GM12878 (cell line): Measurements from ENCODE around the gene PKD1. TPM values are rescaled to one million over a fixed set of nuclear protein-coding genes. Genes with fewer than 3 reads are reported as not detected.
A peak's percentile ranks its signal among the peaks of the same experiment; 100 is the strongest.

Experiments
- ATAC-seq: fragments of 200-7000 bp; cut with Tn5 transposase; 3 replicates; pipeline ENCODE4 v1.9.1; 2020; ENCODE audit warnings: mild to moderate bottlenecking, moderate library complexity
- BruUV-seq: library from RNA; stranded (reverse); fragments of 400-500 nt; replicated peaks from 2 replicates; lab custom pipeline; 2021; lab: Mats Ljungman, UMichigan
- CTCF ChIA-PET: fragments of 300-600 bp; sonication (Branson Sonifier 250); formaldehyde crosslinking; extraction: SDS; loops from one replicate; lab custom pipeline; 2021; ENCODE audit warnings: inconsistent platforms; lab: Yijun Ruan, JAX
- POLR2A ChIA-PET: fragments of 350-600 bp; formaldehyde crosslinking; extraction: SDS; loops from one replicate; lab custom pipeline; 2021; ENCODE audit warnings: inconsistent platforms; lab: Charles Lee
- RAD21 ChIA-PET: fragments of 300-600 bp; sonication (Branson Sonifier 250); formaldehyde crosslinking; loops from one replicate; lab custom pipeline; 2023; ENCODE audit warnings: antibody characterized with exemption; ENCODE audit not compliant: unreplicated experiment; lab: Charles Lee
- SMC1A ChIA-PET: fragments of 300-600 bp; sonication (Branson Sonifier 250); formaldehyde crosslinking; loops from one replicate; lab custom pipeline; 2023; ENCODE audit not compliant: unreplicated experiment, uncharacterized antibody; lab: Charles Lee
- DNase-seq: peaks from one replicate; pipeline ENCODE4 v3.0.0-alpha.2; 2011; ENCODE audit warnings: low read depth, low spot score
- FAIRE-seq: peaks from 3 replicates; lab custom pipeline; 2011; peaks lifted over from hg19 to GRCh38; lab: Jason Lieb, UNC
- H2AFZ ChIP-seq: 2 replicates; pipeline ENCODE4 v1.6.0; 2011; ENCODE audit warnings: low read depth, low read length, control low read depth; ENCODE audit not compliant: control insufficient read depth
- H3K27ac ChIP-seq: 2 replicates; pipeline ENCODE4 v1.5.1; 2011; ENCODE audit warnings: control low read depth; ENCODE audit not compliant: control insufficient read depth, insufficient read depth
- H3K27me3 ChIP-seq, 2 experiments: replicated peaks in 1 of 2; 2 replicates each; pipeline versions ENCODE4 v1.6.0 to v1.6.1; 2011; ENCODE audit warnings: low read length in 1 of 2; ENCODE audit not compliant: control insufficient read depth in 2 of 2, insufficient read depth in 2 of 2
- H3K36me3 ChIP-seq, 2 experiments: 2 replicates each; pipeline ENCODE4 v1.5.1; 2011; ENCODE audit warnings: low read length in 1 of 2; ENCODE audit not compliant: control insufficient read depth in 2 of 2, insufficient read depth in 2 of 2
- H3K4me1 ChIP-seq: 2 replicates; pipeline ENCODE4 v1.6.1; 2011; ENCODE audit warnings: mild to moderate bottlenecking, low read length, moderate library complexity, mixed read lengths; ENCODE audit not compliant: control insufficient read depth, insufficient read depth
- H3K4me2 ChIP-seq: 2 replicates; pipeline ENCODE4 v1.6.0; 2011; ENCODE audit warnings: control low read depth; ENCODE audit not compliant: control insufficient read depth, insufficient read depth
- H3K4me3 ChIP-seq: fragments of 200-600 bp; sonication (generic); 2 replicates; pipeline ENCODE4 v1.5.1; 2016
- H3K79me2 ChIP-seq: 2 replicates; pipeline ENCODE4 v1.6.0; 2011; ENCODE audit warnings: low read length; ENCODE audit not compliant: control insufficient read depth, insufficient read depth
- H3K9ac ChIP-seq: 2 replicates; pipeline ENCODE4 v1.8.0; 2011; ENCODE audit warnings: low read length, control low read depth, mixed read lengths; ENCODE audit not compliant: control insufficient read depth, insufficient read depth
- H3K9me3 ChIP-seq: replicated peaks from 3 replicates; pipeline ENCODE4 v1.5.1; 2011; ENCODE audit warnings: mild to moderate bottlenecking, low read length; ENCODE audit not compliant: control insufficient read depth, insufficient read depth
- H4K20me1 ChIP-seq: 2 replicates; pipeline ENCODE4 v1.6.0; 2011; ENCODE audit not compliant: control insufficient read depth, insufficient read depth
- BACH1 ChIP-seq: fragments of 450-650 bp; IDR thresholded peaks from 2 replicates; pipeline ENCODE4 v1.6.1; 2017; ENCODE audit warnings: mild to moderate bottlenecking, borderline replicate concordance
- CBX3 ChIP-seq: fragments of 200-600 bp; sonication (generic); IDR thresholded peaks from 2 replicates; pipeline ENCODE4 v1.6.1; 2016; ENCODE audit warnings: low read depth, borderline replicate concordance
- DPF2 ChIP-seq: fragments of 450-650 bp; IDR thresholded peaks from 2 replicates; pipeline ENCODE4 v1.6.1; 2017; ENCODE audit warnings: mild to moderate bottlenecking
- FOXK2 ChIP-seq: fragments of 450-650 bp; IDR thresholded peaks from 2 replicates; pipeline ENCODE4 v1.6.1; 2017; ENCODE audit warnings: mild to moderate bottlenecking, moderate library complexity
- GABPA ChIP-seq: IDR thresholded peaks from 2 replicates; pipeline ENCODE4 v1.6.1; 2014; ENCODE audit warnings: antibody characterized with exemption, low read depth, mild to moderate bottlenecking, inconsistent platforms
- IKZF1 ChIP-seq: fragments of 450-650 bp; conservative IDR thresholded peaks from 2 replicates; pipeline ENCODE4 v1.6.1; 2017; ENCODE audit warnings: antibody characterized with exemption, mild to moderate bottlenecking
- PAX5 ChIP-seq: IDR thresholded peaks from 2 replicates; pipeline ENCODE4 v1.6.1; 2011; ENCODE audit warnings: low read depth, low read length, borderline replicate concordance
- POLR2A ChIP-seq: IDR thresholded peaks from 2 replicates; pipeline ENCODE4 v1.6.1; 2011; ENCODE audit warnings: low read depth, mild to moderate bottlenecking, low read length
- RUNX3 ChIP-seq: IDR thresholded peaks from 2 replicates; pipeline ENCODE4 v1.6.1; 2012; ENCODE audit warnings: low read length, inconsistent platforms
- TARDBP ChIP-seq: IDR thresholded peaks from 2 replicates; pipeline ENCODE4 v1.6.1; 2016; ENCODE audit warnings: borderline replicate concordance
- WGBS: methylation state at CpG from one replicate; pipeline ENCODE4 v1.1.6; 2016; ENCODE audit warnings: low lambda C conversion rate; ENCODE audit not compliant: insufficient replicate concordance, insufficient coverage; ENCODE audit errors: missing lambda C conversion rate; 5-methylcytosine and 5-hydroxymethylcytosine counted together
- in situ Hi-C: fragments of 300-500 bp; cut with MboI; formaldehyde crosslinking; loops from 9 replicates; pipeline ENCODE4 v1.14.3; 2018; ENCODE audit warnings: mixed read lengths
- intact Hi-C: fragments of 100-400 bp; cut with micrococcal nuclease; formaldehyde crosslinking; loops from one replicate; pipeline ENCODE4 v1.14.2; 2022; ENCODE audit not compliant: unreplicated experiment
- polyA plus RNA-seq, 11 experiments: library from polyadenylated mRNA; depleted of rRNA in 4 of 11; unstranded in 6 of 11; stranded (reverse) in 5 of 11; fragments of >200 nt; fragmentation: Nextera tagmentation in 4 of 11; fragmentation: Illumina TruSeq in 1 of 11; extraction: Ambion mirVana in 4 of 11; extraction: Trizol in 1 of 11; gene quantifications; 1 replicate in 1 of 11; 2 replicates in 10 of 11; pipeline versions ENCODE4 v1.2.1 to v1.2.3, GENCODE V29; 2011 to 2016; ENCODE audit warnings: inconsistent platforms in 2 of 11, missing spikeins in 2 of 11, low read depth in 1 of 11
- total RNA-seq, 4 experiments: library from RNA; depleted of rRNA in 3 of 4; stranded (reverse); fragments of >200 nt in 3 of 4; fragmentation: Illumina TruSeq in 1 of 4; extraction: Trizol in 1 of 4; gene quantifications; 2 replicates each; pipeline versions ENCODE4 v1.2.1 to v1.2.3, GENCODE V29; 2013 to 2021

PKD1 gene
- total and polyA plus RNA-seq, 10 of the 15 experiments (the other 5 are each of a cell fraction or from before 2014, with no cell fraction given) = 0.11 to 62.0 (median 6.1) TPM

DNA sequence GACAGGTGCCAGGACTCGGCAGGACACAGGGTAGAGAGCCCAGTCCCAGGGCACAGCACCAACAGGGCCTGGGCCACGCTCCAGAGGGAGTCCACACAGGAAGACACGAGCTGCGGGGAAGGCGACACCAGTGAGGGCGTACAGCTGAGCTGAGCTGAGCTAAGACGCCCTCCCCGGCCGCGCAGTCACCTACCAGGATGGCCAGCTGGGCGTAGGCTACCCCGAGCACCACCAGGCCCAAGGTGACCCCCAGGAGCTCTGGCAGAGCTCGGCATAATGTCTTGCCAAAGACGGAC is 45.3 kb downstream of the PKD1 start:
- ATAC-seq = no peak
- SMC1A ChIA-PET = no interaction called here

DNA sequence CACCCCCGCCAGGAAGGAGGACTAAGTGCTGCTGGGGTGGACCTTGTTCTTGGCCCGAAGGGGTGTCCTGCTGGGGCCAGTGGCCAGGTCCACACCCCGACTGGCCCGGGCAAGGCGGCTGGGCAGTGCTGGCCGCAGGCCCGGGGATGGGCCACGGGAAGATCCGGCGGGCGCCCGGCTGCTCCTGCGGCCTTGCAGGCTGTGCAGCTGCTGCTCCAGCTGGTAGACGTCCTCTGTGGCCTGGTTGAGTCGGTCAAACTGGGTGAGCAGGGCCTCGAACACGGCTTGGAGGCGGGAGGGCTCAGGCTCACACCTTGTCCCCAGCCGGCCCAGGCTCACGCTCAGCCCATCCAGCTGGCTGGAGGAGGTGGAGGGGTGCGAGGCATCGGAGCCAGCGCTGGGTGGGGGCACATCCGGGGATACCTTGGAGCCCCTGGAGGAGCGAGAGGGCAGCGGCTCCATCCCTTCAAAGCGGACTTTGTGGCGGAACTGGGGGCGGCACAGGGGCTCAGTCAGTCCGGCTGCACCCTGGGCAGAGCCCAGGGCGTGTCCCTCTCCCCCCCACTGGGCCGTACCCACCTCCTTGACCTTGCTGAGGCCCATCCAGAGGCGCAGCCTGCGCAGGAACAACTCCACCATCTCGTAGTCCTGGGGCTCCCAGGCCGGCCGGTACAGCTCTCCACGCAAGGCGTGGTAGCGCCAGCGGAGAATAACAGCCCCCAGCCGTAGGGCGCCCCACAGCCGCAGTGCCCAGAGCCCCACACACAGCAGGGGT is 45.8 kb downstream of the PKD1 start:
- intact Hi-C loops = no loop called here
- H4K20me1 ChIP-seq = no peaks in the 10 kb centered on the region
- H3K4me1 ChIP-seq = no peaks in the 10 kb centered on the region
- H3K9me3 ChIP-seq = no peaks in the 10 kb centered on the region
- peak; percentile 23 for TF ChIP-seq POLR2A
- TF ChIP-seq DPF2 = no peak
- H3K4me2 ChIP-seq = no peak overlapping the region
- ATAC-seq (no peak), FAIRE-seq (no peak), DNase-seq (no peak)
- SMC1A ChIA-PET = no interaction called here
- no peak overlapping the region for H3K27ac ChIP-seq
- RAD21 ChIA-PET = interaction anchor here (1.4 kb wide), 1 partner anchor 68 kb away, joined by 3 read pairs; no protein-coding TSS in a partner anchor
- CTCF ChIA-PET = interaction anchor here (3.1 kb wide), 1 partner anchor 50 kb away, joined by 9 read pairs; no protein-coding TSS in a partner anchor
- H3K36me3 ChIP-seq = peaks cover 0 to 6% of the 10 kb centered on the region in 2 experiments; a peak in 2 of 4 replicates
- no peaks in the 10 kb centered on the region for H3K27me3 ChIP-seq
- POLR2A ChIA-PET = no interaction called here
- H3K4me3 ChIP-seq = no peak overlapping the region
- no peaks in the 10 kb centered on the region for H3K79me2 ChIP-seq
- H3K9ac ChIP-seq = no peak overlapping the region
- in situ Hi-C loops = loop anchor here (10.0 kb wide), 1 partner anchor 55 kb away; the partner anchor contains the start of gene RAB26
- no TSS peak for BruUV-seq
- no peak overlapping the region for H2AFZ ChIP-seq
- 94% methylated on average over 41 of the region's 44 CpGs for WGBS

More for the DNA sequence above, 45.3 kb downstream of the PKD1 start:
- in situ Hi-C loops = no loop called here
- RAD21 ChIA-PET = interaction anchor here (1.4 kb wide), 1 partner anchor 68 kb away, joined by 3 read pairs; no protein-coding TSS in a partner anchor
- POLR2A ChIA-PET = no interaction called here
- DNase-seq = no peak
- Histone ChIP-seq H3K79me2 (no peaks in the 10 kb centered on the region), H3K9me3 (no peaks in the 10 kb centered on the region), H3K4me1 (no peaks in the 10 kb centered on the region), H2AFZ (no peak overlapping the region), H4K20me1 (no peaks in the 10 kb centered on the region), H3K4me3 (no peak overlapping the region), H3K4me2 (no peak overlapping the region), H3K27ac (no peak overlapping the region), H3K27me3 (no peaks in the 10 kb centered on the region), H3K9ac (no peak overlapping the region), H3K36me3 (peaks cover 0 to 6% of the 10 kb centered on the region in 2 experiments; a peak in 2 of 4 replicates)
- WGBS = 96% methylated on average over 14 of the region's 14 CpGs
- FAIRE-seq = no peak
- intact Hi-C loops = no loop called here
- no TSS peak for BruUV-seq
- CTCF ChIA-PET = interaction anchor here (3.1 kb wide), 1 partner anchor 50 kb away, joined by 9 read pairs; no protein-coding TSS in a partner anchor
- TF ChIP-seq GABPA = no peak
- TF ChIP-seq CBX3 = no peak
- TF ChIP-seq PAX5 = no peak
- TF ChIP-seq IKZF1 = no peak
- TF ChIP-seq RUNX3 = no peak
- no peak for TF ChIP-seq TARDBP
- no peak for TF ChIP-seq BACH1
- no peak for TF ChIP-seq FOXK2
